A549 (cell line): ENCODE results near the gene EBF3.

ENCODE experiments used
- CHD4 ChIP-seq: fragments of 200-600 bp; sonication (generic); IDR thresholded peaks from 2 replicates; pipeline ENCODE4 v1.6.1; 2016; ENCODE audit warnings: antibody characterized with exemption, mild to moderate bottlenecking, borderline replicate concordance
- CTCF ChIP-seq: fragments of >200 bp; sonication (Bioruptor Twin); formaldehyde crosslinking; IDR thresholded peaks from 3 replicates; pipeline ENCODE4 v1.5.1; 2016
- KDM5A ChIP-seq: fragments of 200-600 bp; sonication (generic); IDR thresholded peaks from 2 replicates; pipeline ENCODE4 v1.6.1; 2016; ENCODE audit warnings: antibody characterized with exemption, mild to moderate bottlenecking
- MAX ChIP-seq: IDR thresholded peaks from 2 replicates; pipeline ENCODE4 v1.6.1; 2012
- MAZ ChIP-seq: fragments of 150-350 bp; IDR thresholded peaks from 2 replicates; pipeline ENCODE4 v1.6.1; 2014; ENCODE audit warnings: antibody characterized with exemption, low read depth, low read length, borderline replicate concordance
- NR3C1 ChIP-seq: fragments of >200 bp; sonication (Bioruptor Twin); formaldehyde crosslinking; IDR thresholded peaks from 3 replicates; pipeline ENCODE4 v1.6.1; 2017
- PBX3 ChIP-seq: IDR thresholded peaks from 2 replicates; pipeline ENCODE4 v1.6.1; 2012
- POLR2A ChIP-seq: IDR thresholded peaks from 2 replicates; pipeline ENCODE4 v1.6.1; 2012; ENCODE audit warnings: mild to moderate bottlenecking, low read length
- SREBF2 ChIP-seq: fragments of 450-650 bp; IDR thresholded peaks from 2 replicates; pipeline ENCODE4 v1.6.1; 2014; ENCODE audit warnings: mild to moderate bottlenecking, moderate library complexity

- TF ChIP-seq MAX (no peak), CTCF (no peak), SREBF2 (no peak), POLR2A (no peak), NR3C1 (no peak), CHD4 (no peak), PBX3 (no peak), KDM5A (no peak), MAZ (no peak)
Measured at GRCh38 chr10:129845111-129845753, 118.8 kb downstream of the EBF3 start.
